DMS53 treated with DMSO at 0.1 percent for 48 hours (cell line): ENCODE results near the gene F8.
"Not testable (repeated sequence)": the region's sequence is repeated elsewhere in the genome, so short reads cannot be mapped to it uniquely, and the experiment has no call there.

Source experiments
- DNase-seq: peaks from one replicate; lab custom pipeline; 2025; ENCODE audit not compliant: unreplicated experiment; lab: John Stamatoyannopoulos, UW

Gene F8

DNA sequence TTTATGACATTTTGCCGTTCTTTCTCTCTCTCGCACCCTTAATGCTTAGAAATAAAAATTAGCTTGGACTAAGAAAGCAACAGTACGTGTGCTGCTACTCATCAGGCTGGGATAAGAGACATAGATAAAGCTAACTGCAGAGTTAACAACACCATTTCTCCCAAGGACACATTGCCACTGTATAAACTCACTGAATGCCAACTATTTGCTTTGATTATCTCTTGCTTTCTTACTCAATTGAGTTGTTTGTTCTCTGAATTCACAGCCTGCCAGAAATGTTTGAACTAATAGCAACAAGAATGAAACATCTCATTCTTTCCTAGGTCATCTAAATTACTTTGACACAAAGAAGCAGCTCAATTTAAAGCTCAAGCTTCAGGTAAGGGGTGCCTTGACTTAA, 34.6 kb downstream of the F8 start:
- no peak for DNase-seq

DNA sequence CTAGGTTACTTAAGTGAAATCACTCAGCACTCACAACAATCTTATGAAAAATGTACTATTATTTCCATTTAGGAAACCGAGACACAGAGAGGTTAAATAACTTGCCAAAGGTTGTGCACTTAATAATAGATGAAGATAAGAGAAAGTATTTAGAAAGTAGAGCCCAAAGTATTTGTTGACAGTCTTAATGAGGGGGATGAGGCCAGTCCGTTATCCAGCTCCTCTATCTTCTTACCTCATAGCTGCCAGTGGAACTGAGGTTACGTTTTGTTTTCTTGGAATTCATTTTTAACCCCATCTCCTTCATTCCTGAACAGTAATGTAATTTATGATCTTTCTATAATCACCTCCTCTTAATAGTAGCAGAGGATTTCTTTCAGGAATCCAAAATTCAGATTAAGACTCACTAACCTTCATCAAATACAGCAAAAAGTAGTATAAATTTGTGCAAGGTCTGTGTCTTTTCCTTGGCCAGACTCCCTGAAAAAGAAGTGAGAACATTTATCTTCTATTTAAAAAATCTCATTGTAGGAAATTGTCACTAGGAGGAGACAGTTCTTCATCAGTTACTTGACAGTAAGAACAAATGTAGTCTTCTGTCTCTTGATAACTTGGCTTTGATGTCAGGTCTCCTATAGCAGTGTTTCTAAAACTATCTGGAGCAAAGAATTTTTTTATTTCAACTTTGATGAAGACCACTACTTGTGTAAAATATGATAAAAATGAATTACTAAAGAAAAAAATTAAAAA, 35.5 kb downstream of the F8 start:
- DNase-seq, result no peak

DNA sequence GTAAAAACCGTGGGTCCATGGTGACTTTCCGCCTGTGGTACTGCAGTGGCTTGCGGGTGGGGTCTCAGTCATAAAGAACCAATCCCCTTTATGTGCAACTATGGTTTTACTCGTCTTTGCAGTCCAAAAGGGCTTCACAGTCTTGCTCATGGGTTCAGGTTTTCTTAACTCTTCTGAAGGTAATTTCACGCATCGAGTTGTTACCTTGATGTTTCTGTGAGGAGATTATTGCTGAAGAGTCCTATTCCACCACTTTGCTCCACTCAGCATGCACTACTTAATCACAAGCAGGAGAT, 41.5 kb downstream of the F8 start:
- DNase-seq, result no peak

DNA sequence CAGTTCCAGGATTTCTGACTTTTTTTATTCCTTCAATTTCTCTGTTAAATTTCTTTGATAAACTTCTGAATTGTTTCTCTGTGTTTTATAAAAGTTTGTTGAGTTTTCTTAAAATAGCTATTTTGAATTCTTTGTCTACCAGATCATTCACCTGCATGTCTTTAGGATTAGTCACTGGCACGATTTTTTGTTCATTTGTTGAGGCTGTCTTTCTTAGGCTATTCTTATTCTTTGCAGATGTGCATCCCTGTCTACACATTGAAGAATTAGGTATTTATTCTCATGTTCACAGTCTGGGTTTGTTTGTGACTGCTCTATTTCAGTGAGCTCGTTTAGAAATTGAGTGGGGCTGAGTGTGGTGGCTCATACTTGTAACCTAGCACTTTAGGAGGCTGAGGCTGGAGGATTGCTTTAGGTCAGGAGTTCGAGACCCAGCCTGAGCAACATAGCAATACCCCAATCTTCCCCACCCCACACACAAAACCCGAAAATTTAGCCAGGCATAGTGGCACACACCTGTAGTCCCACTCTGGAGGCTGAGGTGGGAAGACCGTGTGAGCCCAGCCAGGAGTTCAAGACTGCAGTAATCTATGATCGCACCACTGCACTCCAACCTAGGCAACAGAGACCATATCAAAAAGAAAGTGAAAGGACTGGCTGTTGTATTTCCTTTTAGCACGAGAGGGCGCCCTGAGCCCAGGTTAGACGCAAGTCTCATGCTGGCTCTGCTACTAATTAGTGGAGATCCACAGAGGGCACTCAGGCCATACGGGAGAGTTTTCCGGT, 42.0 kb downstream of the F8 start:
- peak; percentile 73 for DNase-seq

DNA sequence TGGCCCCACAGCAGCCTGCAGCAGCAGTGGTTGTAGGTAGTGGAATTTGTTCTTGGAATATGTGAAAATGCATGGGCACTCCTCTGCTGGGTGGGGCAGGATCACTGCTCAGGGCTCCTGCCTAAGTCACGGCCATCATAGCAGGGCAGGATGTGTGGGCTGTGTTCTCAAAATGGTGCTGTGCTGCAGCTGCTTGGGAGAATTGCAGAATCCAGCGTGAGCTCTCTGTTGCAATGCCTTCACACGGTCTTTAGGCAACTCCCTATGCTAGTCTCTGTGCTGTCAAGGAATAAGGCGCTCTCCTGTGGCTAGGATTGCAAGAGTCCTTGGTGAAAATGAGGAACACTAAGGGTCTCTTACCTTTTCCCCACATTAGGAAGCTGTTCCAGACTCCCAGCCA, 42.9 kb downstream of the F8 start:
- no peak for DNase-seq

DNA sequence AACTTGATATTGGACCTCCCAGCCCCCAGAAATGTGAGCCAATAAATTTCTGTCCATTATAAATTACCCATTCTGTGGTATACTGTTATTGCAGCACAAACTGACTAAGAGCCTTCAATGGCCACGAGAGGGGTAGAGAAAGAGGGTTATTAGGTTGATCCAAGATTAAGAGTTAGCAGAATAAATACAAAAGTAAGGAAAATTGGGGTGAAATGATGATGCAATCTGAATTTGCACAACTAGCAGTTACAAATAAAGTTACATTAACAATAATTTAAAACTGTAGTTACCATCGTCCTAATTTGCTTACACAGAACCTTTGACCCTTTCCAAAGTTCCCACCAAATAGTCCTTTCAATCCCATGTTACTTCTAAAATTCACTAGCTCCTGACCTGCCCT, 54.2 kb downstream of the F8 start:
- DNase-seq, result no peak

DNA sequence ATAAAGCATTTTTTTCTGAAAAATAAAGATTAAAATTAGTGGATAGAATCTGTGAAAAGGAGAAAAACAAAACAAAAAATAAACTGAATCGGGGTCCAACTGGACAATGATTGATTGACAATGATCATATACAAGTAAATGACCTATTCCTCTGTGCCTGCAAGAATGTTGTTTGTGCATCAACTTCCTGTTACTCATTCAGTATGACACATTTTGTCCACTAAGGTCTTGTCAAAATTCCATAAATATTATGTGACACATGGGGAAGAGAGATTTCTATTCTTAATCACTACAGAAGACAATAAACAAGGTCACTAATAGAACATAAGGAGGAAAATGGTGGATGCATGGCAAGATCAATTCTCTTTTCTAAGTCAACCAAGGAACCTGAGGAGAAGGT, 54.9 kb downstream of the F8 start:
- no peak for DNase-seq

DNA sequence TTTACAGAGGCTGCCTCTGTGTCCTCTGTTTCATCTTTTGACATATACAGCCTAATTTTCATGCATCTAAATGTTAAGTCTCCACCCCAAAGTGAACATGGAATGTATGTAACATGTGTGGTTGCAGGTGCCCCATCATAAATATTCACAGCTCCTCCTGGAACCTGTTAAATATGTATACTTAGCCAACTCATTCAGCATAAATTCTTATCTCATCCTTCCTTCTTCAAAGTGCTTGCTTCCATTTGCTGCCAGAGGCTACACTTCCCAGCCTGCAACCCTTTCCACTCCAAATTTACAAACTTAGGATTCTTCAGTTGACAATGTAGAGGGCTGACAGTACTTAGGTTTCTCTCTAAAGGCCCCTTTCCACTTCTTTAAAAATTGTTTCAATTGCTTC, 60.6 kb downstream of the F8 start:
- no peak for DNase-seq

DNA sequence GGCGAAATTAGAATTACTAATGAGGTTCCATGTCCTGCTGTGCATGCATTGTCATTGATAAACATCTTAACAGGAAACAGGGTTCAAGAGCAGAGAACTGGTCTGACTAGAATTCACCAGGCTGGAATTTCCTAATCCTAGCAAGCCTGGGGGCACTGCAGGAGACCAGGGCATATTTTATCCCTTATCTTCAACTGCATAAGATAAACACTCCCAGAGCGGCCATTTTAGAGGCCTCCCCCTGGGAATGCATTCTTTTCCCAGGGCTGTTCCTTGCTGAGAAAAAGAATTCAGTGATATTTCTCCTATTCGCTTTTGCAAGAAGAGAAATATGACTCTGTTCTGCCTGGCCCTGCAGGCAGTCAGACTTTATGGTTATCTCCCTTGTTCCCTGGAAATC, 66.7 kb downstream of the F8 start:
- DNase-seq, result not testable (repeated sequence)

DNA sequence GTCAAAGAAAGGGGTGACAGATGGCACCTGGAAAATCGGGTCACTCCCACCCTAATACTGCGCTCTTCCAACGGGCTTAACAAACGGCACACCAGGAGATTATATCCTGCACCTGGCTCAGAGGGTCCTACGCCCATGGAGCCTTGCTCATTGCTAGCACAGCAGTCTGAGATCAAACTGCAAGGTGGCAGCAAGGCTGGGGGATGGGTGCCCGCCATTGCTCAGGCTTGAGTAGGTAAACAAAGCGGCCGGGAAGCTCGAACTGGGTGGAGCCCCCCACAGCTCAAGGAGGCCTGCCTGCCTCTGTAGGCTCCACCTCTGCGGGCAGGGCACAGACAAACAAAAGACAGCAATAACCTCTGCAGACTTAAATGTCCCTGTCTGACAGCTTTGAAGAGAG, 83.3 kb downstream of the F8 start:
- DNase-seq, result not testable (repeated sequence)

DNA sequence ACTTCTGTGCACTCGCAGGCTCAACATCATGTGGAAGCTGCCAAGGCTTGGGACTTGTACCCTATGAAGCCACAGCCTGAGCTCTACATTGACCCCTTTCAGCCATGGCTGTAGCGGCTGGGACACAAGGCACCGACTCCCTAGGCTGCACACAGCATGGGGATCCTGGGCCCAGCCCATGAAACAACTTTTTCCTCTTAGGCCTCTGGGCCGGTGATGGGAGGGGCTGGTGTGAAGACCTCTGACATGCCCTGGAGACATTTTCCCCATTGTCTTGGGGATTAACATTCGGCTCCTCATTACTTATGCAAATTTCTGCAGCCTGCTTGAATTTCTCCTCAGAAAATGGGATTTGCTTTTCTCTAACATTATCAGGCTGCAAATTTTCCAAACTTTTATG, 97.8 kb downstream of the F8 start:
- DNase-seq, result not testable (repeated sequence)

DNA sequence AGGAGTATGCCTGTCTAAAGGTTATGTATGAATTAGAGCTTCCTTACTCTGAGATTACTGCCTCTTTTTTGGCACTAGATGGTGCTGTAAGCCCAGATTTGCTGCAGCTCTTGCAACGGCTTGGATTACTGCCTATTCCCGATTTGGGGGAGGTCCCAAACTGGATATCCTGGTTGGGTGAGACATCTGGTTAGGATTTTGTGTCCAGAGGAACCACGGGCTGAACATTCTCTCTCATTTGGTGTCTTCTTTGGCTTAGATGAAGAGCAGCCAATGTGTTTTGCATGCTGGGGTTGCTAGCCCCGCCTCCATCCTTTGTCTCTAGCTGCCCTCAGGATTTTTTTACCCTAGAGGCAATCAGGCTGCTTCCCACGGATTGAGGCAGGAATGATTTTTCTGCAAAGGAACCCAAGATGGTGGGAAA, 104.5 kb downstream of the F8 start:
- DNase-seq, result peak; percentile 70

DNA sequence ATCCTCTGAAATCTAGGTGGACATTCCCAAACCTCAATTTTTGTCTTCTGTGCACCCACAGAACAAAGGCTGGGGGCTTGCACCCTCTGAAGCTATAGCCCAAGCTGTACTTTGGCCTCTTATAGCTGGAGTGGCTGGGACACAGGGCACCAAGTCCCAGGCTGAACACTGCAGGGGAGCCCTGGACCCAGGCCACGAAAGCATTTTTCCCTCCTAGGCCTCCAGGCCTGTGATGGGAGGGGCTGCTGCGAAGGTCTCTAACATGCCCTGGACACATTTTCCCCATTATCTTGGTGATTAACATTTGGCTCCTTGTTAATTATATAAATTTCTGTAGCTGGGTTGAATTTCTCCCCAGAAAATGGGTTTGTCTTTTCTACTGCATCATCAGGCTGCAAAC, 108.5 kb downstream of the F8 start:
- no peak for DNase-seq

DNA sequence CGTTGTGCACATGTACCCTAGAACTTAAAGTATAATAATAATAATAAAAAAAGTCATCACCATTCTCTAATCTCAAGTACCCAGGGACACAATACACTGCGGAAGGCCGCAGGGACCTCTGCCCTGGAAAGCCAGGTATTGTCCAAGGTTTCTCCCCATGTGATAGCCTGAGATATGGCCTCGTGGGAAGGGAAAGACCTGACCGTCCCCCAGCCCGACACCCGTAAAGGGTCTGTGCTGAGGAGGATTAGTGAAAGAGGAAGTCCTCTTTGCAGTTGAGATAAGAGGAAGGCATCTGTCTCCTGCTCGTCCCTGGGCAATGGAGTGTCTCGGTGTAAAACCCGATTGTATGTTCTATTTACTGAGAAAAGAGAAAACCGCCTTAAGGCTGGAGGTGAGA, 112.0 kb downstream of the F8 start:
- not testable (repeated sequence) for DNase-seq

DNA sequence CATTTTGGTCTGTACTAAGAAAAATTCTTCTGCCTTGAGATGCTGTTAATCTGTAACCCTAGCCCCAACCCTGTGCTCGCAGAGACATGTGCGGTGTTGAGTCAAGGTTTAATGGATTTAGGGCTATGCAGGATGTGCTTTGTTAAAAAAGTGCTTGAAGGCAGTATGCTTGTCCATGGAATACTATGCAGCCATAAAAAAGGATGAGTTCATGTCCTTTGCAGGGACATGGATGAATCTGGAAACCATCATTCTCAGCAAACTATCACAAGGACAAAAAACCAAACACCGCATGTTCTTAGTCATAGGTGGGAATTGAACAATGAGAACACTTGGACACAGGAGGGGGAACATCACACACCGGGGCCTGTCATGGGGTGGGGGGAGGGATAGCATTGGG, 112.5 kb downstream of the F8 start:
- not testable (repeated sequence) for DNase-seq

DNA sequence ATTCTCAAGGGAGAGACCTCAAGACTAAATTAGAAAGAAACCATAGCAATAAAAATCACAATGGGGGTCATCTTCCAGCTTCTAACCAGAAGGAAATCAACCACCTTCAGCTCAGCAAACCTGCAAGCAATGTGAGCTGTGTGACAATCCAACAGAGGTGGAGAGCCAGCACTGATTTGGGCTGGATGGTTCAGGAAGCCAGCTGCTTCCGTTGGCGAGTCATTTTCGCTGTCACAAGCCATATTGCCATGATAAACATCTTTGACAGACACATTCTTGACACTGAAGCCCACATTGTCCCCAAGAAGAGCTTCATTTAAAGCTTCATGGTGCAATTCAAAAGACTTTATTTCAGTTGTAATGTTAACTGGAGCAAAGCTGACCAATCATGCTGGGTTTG, 113.7 kb downstream of the F8 start:
- DNase-seq, result no peak

DNA sequence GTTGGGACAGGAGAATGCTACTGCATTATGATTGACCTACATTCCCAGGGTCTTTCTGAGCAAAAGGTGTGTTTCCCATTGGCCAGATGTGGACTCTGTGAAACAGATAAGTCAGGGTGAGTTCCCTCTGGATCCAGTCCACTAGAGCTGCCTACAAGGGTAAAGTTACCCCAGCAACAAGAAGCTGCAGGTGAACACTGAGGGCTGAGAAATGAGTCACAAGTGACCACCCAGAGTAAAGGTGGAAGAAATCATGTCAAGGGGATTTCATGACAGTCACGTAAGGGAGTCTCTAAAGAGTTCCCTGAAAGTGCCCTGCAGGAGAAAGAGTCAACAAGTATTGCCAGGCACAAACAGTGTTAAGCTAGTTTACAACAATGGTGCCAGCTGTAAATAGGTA, 120.1 kb downstream of the F8 start:
- DNase-seq, result no peak

DNA sequence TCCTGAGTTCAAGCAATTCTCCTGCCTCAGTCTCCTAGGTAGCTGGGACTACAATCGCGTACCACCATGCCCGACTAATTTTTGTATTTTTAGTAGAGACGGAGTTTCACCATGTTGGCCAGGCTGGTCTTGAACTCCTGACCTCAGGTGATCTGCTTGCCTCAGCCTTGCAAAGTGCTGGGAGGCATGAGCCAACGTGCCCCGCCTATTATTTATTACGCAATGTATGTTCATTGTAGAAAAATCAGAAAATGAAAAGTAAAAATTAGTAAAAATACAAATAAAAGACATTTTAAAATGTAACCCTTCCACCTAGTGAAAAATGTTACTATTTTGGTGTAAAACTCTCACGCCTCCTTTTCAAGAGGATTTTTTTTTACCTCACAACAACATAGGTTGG, 122.2 kb downstream of the F8 start:
- DNase-seq, result no peak

DNA sequence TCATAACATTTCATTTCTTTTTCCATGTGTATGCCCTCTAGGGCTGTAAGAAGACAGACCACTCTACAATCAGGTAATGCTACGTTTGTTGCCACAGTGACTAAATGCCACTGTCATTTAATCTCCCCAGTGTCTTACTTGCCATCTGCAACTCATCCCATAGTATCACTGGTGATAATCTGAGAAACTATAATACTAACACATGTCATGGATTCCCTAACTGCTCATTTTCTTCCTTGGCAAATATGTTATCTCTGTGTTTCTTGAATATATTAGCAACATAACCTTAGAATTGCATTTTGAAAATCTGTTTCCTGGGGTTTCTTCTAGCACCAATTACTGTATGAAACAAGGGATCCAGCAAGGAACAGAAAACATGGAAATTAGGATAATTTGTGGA, 130.2 kb downstream of the F8 start:
- no peak for DNase-seq

DNA sequence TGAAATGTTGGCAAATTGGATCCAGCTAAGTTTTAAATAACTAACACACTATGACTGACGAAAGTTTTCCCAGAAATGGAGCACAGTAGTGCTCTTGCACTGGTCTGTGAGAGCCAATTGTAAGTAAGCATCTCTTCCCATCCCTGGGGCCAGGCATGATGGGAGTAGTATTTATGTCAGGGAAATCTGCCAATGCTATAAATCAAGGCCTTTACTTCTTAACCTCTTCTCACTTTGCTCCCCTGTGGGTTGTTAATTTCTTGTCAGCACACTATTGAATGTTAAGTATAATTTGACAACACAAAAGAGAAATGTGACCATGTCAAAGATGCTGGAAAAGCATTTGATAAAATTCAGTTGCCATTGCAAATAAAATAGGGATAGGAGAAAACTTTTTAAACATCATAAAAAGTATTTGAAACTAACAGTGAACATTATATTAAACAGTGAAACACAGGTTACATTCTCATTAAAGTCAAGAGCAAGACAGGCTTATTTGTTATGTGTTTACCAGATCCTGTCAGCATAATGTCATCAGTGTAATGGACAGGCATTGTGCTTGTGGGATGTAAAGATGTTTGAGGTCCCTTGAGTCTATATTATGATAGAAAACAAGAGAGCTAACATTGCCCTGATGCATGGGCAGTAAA, 131.4 kb downstream of the F8 start:
- no peak for DNase-seq

DNA sequence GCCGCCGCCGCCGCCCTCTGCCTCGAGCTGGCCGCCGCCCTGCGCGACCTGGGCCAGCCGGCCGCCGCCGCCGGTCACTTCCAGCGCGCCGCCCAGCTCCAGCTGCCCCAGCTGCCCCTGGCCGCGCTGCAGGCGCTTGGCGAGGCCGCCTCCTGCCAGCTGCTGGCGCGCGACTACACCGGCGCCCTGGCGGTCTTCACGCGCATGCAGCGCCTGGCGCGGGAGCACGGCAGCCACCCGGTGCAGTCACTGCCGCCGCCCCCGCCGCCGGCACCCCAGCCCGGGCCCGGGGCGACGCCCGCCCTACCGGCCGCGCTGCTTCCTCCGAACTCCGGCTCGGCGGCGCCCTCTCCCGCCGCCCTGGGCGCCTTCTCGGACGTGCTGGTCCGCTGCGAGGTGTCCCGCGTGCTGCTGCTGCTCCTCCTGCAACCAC, 135.7 kb downstream of the F8 start:
- not testable (repeated sequence) for DNase-seq

DNA sequence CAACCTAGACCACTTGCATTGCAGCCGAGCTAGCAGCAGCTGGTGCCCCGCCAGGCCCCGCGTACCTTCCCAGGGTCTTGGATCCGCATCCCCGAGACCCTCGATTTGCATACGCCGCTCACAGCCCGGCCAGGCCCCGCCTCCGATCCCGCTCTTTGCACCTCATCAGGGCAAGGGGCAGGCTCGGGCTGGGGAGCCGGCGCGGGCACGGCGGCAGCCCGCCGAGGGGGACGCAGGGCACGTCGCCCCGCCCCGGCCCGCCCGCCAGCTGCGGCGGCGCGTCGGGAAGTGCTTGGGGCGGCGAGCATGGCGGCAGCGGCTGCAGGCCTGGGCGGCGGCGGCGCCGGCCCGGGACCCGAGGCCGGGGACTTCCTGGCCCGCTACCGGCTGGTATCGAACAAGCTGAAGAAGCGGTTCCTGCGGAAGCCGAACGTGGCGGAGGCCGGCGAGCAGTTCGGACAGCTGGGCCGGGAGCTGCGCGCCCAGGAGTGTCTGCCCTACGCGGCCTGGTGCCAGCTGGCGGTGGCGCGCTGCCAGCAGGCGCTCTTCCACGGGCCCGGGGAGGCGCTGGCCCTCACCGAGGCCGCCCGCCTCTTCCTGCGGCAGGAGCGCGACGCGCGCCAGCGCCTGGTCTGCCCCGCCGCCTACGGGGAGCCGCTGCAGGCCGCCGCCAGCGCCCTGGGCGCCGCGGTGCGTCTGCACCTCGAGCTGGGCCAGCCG, 136.3 kb downstream of the F8 start, which contains the start of gene F8A1:
TSS of gene F8A1 (plus strand) at position 287 of the 720 bp plus-strand sequence. CDS start at position 307, 20 bp downstream.
- DNase-seq, result not testable (repeated sequence)
